Glomerular visceral epithelial cell (primary cell): ENCODE data around the gene CSNK1A1L.

ENCODE experiments used
- DNase-seq: peaks from one replicate; pipeline ENCODE4 v3.0.0-alpha.2; 2016; ENCODE audit errors: extremely low spot score

The CSNK1A1L gene

DNA sequence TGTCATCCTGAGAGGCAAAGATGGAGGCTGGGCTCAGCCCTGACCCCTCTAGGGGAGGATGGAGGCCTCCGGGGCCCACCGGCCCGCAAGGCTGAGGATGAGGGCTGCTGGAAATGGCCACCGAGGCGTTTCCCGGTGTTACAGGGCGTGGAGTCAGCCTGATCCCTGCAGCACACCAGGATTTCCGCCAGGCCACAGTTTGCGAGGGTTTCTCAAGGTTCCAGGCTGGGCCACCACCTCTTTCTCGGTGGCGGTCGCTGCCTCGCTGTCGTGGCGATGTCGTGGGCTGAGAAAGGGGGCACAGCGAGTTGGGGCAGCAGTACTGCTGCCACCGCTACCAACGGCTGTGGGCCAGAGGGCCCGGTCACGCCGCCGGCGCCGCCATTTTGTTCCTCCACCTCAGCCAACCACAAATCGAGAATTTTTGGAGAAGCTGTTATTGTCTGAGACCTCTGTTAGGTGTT lies at the start of gene CSNK1A1L:
Gene CSNK1A1L (minus strand): TSS at position 414 of the 464 bp plus-strand sequence. CDS start 408 bp downstream, at position 6.
- DNase-seq: no peak

- DNase-seq: no peak
These were observed 43.9 kb upstream of the CSNK1A1L start for GRCh38 chr13:37149380-37149779.

- no peak for DNase-seq
These were observed 43.0 kb upstream of the CSNK1A1L start for GRCh38 chr13:37148501-37148900.

DNA sequence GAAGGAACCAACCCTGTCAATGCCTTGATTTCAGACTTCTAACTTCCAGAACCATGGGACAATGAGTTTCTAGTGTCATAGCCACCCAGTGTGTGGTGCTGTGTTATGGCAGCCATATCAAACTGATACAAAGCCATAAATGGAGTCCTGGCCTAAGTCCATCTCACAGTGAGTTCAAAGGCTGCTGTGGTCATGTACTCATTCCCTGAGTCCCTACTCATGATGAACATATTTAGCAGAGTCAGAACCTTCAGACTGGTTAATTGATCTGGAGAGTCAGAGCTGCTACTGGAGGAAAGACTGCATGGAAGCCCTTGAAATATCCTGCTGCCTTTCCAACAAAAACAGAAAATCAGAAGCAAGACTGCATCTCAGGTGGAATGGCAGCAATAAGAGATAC lies 39.2 kb upstream of the CSNK1A1L start:
- no peak for DNase-seq

DNA sequence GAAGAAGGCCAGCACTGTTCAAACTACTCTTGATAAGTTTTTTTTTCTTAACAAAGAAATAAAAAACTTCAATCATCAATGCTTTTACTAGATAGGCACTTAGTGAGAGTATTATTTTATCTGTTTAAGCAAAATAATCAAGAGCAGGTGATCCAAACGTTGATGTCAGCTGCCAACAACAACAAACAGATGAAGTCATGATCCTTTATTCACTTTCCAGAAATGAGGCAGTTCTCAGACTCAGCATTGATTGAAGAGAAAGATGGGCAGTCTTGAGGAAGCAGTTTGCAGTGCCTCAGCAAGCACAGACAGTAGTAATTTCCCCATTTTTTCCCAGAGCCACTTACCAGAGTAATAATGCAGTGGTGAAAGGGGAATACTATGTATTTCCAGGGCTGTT lies 38.4 kb upstream of the CSNK1A1L start:
- DNase-seq: no peak

DNA sequence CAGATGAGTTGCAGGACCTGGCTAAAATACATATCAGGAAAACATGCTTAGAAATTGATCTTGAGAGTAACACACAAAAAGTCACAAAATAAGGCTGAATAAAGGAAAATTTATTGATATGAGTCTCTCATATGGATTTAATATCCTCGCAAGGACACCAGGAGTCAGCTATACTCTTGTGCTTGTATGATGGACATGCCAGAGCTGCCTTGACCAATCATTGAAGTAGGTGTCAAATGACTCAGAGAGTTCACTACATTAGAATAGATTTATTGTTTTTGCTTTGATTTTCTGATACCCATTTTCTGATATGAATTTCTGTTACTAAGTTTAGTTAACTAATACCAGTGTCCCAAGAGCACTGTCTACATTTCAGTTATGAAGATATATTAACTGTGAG lies 37.4 kb upstream of the CSNK1A1L start:
- DNase-seq: no peak

GRCh38 chr13:37141011-37141410 lies 35.5 kb upstream of the CSNK1A1L start:
- no peak for DNase-seq

DNA sequence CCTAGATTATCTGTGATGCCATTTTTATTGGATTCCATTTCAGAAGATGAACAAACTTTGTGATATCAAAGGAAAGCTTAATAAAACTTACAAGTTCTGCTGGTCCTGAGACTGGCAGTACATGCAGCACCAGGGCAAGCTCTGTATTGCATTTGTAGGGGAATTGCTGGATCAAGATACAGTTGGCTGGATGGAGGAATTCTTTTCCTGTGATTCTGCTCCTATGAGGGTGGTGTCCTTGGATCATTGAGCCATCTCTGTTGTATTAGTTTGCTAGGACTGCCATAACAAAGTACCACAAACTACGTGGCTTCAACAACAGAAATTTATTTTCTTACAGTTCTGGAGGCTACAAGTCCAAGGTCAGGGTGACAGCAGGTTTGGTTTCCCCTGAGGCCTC lies 33.9 kb upstream of the CSNK1A1L start:
- DNase-seq: no peak

- DNase-seq: no peak
These were observed 33.5 kb upstream of the CSNK1A1L start for GRCh38 chr13:37138926-37139325.

GRCh38 chr13:37138169-37138568 lies 32.7 kb upstream of the CSNK1A1L start:
- DNase-seq: peak; percentile 43

DNA sequence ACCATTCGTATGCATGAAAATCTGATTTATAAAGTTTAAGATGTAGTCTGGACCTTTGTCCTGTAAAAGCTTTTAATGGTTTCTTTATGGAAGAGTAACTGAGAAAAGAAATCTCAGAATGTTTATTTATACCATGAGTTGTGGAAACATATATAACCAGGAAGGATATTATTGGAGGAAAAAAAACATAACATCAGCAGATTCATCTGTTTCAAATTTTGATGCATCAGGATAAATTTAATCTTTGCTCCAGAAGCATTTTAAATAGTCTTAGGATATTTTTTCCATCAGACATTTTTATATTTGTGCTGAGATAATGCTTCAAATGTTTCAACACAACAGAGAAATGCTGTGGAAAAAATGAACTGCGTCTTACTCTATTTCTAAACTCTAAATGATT lies 31.2 kb upstream of the CSNK1A1L start:
- DNase-seq: no peak

DNA sequence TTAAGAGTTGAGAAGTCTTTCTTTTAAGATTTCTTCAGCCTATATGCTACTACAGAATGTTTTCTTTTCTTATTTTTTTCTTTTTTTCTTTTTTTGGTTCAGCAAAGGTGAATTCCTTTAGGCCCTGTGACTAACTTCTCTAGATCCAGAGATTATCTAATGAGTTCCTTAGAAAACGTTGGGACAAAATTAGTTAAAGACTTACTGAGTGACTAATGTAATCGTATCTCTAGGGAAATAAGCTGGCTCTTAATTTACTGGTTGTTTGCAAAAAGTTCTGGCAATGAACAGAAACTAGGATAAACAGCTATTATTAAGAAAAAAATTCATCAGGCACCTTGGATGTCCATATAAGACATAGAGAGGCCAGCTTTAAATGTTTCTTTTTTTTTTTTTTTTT lies 30.7 kb upstream of the CSNK1A1L start:
- no peak for DNase-seq

DNA sequence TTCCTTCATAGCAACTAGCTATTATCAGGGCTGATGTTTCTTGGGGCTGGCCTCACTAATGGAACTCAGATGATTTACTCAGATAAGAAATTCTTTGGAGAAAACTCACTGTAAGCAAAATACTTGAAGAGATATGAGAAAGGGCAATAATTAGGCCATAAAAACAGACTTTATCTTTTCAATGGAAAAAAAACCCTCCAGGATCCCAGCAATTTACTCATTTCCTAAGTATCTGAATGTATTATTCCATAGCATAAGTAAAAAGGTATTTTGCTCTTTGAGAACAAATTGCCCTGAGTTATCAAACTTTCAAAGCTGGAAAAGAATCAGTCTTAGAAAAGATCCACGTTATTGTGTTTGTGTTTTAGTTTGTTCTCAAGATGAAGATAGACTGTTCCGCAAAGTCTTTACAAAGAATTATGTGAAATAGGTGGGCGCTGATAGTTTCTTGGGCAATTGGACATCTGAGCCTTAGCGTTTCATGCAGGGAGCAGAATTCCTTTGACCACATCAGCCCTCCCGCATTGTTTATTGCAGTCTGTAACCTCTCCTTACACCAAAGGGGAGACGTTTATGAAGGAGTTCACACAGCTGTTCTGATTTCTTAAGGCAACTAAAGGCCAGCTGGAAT lies 29.1 kb upstream of the CSNK1A1L start:
- DNase-seq: peak; percentile 33

- no peak for DNase-seq
These were observed 26.7 kb upstream of the CSNK1A1L start for GRCh38 chr13:37132211-37132610.

- DNase-seq: no peak
These were observed 25.6 kb upstream of the CSNK1A1L start for GRCh38 chr13:37131092-37131491.

- no peak for DNase-seq
These were observed 24.4 kb upstream of the CSNK1A1L start for GRCh38 chr13:37129866-37130265.

DNA sequence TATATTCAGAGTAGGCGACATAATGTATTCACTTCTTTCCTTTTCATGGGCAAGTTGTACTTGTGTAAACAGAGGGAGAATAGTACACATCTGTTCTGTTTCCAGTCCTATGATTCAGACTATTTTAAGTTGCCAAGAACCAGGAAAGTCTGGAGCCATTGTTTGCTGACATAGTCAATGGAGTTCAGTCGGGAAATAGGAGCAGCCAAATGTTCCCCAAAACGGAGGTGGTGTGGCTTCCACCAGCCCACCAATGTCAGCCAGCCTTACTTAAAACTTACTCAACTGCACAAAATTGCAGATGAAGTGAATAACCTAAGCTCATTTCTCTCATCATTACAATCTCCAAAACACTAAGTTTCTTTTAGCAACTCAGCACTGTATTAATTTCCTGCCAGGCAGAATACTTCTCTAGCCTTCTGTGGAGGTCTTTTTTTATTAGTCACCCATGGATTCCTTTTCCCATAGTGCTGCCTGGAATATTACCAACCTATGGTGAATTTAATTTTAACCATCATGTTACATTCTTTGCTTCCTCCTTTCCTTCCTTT lies 22.3 kb upstream of the CSNK1A1L start:
- DNase-seq: no peak

GRCh38 chr13:37123337-37123736 lies 17.9 kb upstream of the CSNK1A1L start:
- DNase-seq: no peak

GRCh38 chr13:37118016-37118415 lies 12.6 kb upstream of the CSNK1A1L start:
- no peak for DNase-seq

DNA sequence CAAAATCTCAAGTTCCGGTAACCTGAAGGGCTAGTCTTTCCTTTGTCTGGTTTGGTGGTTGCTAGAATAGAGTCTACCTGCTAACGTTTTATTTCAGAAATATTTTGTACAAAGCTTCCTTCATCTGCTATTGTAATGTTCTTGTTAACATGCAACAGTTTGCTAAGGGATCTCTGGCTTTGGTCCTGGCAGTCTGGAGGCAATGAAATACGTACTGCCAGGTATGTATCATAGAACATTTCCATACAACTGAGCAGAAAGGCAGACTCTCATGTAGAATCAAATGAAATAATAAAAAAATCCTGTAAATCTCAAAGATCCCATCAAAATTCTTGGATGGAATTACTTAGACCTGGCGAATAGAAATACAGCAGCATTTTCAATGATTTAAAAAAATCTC lies 8.8 kb upstream of the CSNK1A1L start:
- no peak for DNase-seq

DNA sequence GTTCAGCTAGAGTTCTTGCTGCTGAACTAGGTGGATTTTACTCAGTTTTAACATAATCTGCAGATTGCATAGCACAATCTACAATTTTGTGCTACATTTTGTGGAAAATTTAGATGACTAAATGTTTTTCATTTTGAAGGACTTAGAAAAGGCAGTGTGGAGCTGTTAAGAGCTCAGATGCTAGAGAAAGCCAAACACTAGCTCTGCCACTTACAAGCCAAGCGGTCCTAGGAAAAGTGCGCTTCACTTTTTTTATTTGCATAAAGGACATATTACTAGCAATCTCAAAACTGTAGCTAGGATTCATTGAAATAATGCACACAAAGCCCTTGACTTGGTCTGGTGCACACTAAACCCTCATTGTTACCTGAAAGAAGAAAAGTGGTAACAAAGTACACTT lies 8.1 kb upstream of the CSNK1A1L start:
- no peak for DNase-seq

- peak; percentile 47 for DNase-seq
These were observed 3.7 kb upstream of the CSNK1A1L start for GRCh38 chr13:37109051-37109678.

- no peak for DNase-seq
These were observed 2.4 kb upstream of the CSNK1A1L start for GRCh38 chr13:37107868-37108267.
